Ramos (cell line): ENCODE measurements around the gene SUPT7L.

Experiments
- in situ Hi-C: fragments of 300-500 bp; cut with MboI; formaldehyde crosslinking; loops from one replicate; pipeline ENCODE4 v1.14.3; 2022; ENCODE audit warnings: low sequenced_read_pairs; ENCODE audit not compliant: unreplicated experiment

Gene SUPT7L, protein sequence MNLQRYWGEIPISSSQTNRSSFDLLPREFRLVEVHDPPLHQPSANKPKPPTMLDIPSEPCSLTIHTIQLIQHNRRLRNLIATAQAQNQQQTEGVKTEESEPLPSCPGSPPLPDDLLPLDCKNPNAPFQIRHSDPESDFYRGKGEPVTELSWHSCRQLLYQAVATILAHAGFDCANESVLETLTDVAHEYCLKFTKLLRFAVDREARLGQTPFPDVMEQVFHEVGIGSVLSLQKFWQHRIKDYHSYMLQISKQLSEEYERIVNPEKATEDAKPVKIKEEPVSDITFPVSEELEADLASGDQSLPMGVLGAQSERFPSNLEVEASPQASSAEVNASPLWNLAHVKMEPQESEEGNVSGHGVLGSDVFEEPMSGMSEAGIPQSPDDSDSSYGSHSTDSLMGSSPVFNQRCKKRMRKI

DNA sequence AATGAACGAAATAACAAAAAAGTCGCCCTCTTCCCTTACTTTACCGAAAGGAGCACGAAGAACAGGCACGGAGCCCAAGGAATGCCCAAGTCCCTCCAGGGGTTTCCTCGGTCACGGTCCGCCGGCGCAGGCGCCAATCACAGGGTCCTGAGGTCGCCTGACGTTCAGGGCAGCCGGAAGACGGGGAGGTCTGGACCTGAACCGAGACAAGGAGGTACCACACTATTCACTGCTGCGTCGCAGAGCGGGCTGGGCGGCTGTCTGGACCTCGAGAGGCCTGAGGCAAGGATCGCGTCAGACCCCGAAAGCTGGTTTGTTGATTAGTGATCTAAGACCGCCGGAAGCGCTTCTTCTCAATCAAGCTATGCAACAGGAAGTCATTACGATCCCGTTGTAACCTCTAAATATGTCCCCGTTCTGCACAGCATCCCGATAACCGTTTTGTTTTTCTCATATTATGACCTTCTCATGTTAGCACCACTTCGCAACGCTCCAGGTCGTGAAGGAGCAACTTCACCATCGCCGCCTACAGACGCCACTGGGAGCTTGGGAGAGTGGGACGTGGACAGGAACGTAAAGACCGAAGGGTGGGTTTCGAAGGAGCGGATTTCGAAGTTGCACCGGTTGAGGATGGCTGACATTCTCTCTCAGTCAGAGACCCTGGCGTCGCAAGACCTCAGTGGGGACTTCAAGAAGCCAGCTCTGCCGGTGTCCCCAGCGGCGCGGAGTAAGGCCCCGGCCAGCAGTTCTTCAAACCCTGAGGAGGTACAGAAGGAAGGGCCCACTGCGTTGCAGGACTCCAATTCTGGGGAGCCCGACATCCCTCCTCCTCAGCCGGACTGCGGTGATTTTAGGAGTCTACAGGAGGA is at the start of gene SUPT7L, which contains the start of gene SLC4A1AP:
Gene SUPT7L (minus strand): TSS at position 330 of the 869 bp plus-strand sequence. CDS start 1,422 bp downstream, outside the sequence.
Gene SLC4A1AP (plus strand): TSS at position 605 of the 869 bp plus-strand sequence. CDS start 26 bp downstream, at position 631.
- in situ Hi-C loops: no loop called here

DNA sequence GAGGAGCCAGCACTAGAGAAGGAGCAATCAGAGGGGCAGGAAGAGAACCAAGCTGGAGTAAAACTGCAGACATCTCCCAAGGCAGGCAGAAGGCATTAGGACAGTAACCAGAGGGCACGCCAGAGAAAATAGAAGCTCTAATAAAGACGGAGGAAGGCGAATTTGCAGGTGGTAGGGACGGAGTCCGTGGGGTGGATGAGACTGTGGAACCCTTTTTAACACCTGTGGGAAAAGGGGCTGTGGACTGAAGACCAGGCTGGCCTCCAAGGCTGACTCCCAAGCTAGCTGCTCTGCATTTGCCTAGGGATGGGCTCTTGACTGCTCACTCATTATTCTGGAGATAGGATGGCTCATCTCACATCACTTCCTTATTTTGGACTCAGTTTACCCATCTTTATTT is 49.8 kb upstream of the SUPT7L start:
- in situ Hi-C loops: no loop called here

DNA sequence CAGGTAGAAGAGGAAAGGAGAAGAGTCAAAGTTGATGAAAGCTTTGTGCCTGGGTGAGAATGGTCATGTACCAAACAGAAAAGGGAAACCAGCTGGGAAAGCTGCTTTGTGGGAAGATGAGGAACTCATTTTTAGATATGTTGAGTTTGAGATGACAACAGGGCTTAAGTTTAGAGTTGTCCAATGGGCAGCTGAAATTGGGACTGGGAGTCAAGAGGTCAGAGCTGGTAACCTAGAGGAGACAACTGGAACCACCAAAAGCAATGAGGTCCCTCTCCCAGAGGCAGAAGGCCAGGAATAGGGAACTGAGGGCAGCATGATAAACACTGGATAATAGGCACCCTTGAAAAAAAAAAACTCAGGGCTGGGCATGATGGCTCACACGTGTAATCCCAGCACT is 49.1 kb upstream of the SUPT7L start:
- in situ Hi-C loops: no loop called here

DNA sequence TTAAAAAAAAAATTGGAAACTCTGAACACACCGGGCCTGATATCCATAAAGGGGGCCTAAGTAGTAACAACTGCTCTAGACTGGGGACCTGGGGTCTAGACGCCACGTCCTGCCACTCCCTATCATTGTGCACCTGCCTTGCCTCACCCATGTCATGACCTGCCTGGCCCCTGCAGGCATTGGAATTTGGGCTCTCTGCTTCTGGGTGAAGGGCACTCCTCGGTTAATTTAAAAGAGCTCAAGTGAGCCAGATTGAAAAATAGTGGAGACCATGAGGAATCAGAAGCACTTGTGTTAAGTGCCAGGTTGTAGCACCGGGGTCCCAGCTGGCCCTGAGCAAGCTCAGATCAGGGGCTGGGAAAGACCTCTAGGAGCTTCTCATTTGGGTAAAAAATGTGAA is 48.4 kb upstream of the SUPT7L start:
- in situ Hi-C loops: no loop called here

DNA sequence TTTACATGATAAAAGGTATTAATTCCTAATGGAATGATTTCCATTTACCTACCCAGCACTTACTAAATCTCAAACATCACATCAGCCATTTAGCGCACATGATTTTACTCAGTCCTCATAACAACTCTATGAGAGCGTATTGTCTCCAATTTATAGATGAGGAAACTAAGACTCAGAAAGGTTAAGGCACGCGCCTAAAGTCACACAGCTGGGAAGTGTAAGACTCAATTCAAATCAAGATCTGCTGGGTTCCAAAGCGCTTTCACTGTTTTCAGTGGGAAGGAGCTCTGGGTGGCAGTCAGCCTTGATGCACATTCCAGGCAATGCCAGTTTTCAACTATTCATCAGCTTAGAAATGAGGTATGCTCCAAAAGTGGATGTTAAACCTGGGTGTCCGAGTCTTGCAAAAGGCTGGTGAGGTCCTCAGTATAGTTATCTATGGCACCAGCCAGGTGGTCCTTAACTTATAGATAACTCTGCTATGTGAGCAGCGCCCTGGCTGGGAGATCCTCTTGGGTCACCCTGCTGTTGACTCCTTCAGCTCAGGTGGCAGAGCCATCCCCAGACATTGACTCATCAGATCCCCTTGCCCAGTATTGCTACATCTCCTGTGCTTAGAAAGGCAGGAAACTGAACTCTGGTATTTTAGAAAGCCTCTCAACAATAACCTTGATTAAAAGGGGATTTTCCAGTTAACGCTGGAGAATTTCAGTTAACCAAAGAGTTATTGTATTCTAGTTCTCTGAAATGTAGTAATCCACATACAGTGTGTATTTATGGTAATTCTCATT is 47.4 kb upstream of the SUPT7L start:
- in situ Hi-C loops: no loop called here

DNA sequence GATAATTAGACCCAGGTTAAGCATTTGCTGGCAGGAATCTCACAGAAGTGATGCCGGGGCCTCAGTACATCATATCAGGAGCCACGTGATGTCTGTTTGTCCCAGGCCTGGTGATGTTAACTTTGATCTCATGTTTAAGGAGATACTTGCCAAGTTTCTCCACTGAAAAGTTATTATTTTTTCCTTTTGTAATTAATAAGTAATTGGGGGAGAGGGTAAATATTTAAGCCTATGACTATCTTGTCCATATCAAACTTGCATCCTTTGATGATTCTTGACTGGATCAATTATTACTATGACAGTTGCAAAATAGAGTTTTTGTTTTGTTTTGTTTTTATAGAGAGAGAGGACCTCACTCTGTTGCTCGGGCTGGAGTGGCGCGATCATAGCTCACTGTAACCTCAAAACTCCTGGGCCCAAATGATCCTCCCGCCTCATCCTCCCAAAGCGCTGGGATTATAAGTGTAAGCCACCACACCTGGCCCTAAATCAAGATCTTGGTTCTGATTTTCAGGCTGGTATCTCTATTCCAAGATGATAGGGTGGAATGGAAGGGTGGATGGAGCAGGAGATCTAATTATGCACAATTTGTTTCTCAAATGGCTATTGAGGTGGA is 46.7 kb upstream of the SUPT7L start:
- in situ Hi-C loops: no loop called here

DNA sequence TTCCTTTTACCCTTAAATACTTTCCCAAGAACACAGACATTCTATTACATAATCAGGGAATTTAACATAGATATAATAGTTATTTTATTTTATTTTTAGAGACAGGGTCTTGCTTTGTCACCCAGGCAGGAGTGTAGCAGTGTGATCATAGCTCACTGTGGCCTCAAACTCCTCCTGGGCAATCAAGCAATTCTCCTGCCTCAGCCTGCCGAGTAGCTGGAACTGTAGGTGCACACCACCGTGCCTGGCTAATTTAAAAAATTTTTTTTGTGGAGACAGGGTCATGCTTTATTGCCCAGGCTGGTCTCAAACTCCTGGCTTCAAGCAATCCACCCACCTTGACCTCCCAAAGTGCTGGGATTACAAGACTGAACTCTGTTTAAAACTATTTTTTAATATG is 45.9 kb upstream of the SUPT7L start:
- in situ Hi-C loops: no loop called here

DNA sequence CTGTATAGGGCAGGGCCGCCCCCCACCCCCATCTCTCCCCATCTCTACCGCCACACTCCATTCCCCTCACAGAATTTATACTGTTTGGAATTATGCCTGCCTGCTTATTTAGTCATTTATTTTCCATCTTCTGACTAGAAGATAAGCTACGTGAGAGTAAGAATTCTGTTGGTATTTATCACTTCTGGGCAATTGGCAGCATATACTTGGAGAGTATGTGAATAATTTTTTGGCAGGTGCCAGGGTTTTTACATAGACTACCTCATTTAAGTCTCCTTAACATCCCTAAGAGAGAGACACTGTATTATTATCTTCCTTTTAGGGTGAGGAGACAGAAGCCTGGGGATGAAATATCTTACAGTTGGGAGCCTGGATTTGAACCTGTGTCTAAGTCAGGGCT is 45.3 kb upstream of the SUPT7L start:
- in situ Hi-C loops: no loop called here

DNA sequence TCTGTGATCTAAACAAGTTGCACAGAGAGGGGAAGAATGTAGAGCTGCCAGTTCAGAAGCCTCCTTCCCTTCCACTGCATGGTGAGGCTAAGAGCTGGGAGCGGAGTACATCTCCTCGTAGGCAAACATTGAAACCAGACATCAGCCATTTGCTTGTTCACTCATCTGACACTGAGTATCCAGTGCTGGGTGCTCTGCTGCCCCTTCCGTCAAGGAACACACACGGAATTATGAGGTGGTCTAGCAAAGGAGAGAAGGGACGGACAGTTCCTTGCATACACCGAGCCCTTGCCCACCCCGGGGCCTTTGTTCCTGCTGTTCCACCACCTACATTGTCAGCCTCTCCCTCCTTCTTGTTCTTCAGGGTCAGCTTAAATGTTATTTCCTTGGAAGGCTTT is 44.8 kb upstream of the SUPT7L start:
- in situ Hi-C loops: no loop called here

DNA sequence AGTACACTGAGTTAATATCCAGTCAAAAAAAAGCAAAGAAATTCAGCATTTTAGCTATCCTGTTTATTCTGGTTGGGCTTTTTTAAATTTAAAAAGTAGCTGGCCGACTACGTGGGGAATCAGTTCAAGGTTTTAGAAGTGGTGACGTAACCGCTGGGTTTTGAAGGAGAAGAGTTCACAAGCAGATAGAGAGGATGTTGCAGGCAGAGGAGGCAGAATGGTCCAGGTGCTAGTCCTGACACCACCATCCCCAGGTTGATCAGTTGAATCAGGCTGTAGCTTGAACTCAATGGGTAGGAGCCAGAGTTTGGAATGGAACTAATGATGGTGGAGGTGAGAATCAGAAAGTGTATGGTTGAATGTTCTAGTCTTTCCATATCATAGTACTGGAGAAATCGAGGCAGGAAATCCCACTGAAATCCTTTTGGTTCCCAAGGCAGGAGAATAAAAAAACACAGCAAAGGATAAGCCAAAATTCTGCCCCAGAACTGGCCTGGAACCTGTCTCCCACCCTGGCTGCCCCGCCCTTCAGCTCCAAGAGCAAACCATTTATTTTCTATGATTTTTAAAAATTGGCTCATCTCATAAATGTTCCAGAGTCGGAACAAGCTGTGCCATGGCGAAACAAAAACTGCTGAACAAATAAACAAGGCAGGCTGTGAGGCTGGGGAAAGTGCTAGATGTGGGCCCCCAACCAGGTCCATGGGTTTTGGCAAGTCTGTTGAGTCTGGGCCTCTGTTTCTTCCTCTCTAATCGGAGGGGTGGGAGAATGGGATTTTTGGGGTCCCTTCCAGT is 44.2 kb upstream of the SUPT7L start:
- in situ Hi-C loops: no loop called here

DNA sequence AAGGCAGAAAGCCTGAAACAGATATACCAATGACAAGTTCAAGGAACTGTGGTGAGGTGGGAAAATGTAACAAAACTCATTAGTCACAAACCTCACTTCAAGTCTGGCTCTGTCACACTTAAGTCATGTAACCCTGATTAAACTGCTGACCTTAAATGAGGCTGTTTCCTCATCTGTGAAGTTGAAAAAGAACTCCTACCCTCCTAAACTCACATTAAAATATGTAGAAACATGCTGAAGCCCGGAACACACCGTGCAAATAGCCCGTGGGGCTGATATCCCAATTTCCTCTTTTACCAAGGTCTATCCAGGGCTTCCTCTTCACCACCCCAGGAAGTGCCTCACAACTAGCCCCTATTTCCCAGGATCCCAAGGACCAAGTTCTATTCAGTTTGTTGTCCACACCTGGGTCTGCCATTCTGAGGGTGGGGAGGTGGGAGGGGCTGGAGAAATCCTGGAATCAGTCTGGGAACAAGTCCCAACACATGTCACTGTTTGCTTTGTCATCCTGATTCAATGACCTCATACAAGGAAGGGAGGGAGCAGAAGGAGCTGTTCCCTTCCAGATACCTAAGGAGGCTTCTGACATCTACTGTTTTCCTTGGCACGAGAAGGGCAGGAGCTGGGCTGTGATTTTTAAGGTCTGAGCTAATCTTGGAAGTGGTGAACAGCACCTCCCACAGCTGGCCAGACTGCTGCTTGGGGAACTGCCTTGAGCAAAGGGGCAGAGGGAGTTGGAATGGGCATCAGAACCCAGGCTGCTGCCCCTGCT is 42.6 kb upstream of the SUPT7L start:
- in situ Hi-C loops: no loop called here

DNA sequence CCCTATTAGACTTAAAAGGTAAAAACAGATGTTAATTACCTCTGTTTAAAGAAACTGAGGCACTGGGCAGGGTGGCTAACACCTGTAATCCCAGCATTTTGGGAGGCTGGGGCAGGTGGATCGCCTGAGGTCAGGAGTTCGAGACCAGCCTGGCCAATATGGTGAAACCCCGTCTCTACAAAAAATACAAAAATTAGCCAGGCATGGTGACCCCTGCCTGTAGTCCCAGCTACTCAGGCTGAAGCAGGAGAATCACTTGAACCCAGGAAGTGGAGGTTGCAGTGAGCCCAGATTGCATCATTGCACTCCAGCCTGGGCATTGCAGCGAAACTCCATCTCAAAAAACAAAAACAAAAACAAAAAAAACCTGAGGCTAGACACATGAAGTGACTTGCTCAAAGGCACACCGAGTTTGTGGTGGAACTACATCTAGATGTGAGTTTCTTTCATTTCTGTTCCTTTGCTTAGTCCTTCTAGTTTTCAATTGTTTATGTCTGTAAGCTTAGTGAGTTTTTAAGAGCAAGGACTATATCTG is 41.0 kb upstream of the SUPT7L start:
- in situ Hi-C loops: no loop called here

DNA sequence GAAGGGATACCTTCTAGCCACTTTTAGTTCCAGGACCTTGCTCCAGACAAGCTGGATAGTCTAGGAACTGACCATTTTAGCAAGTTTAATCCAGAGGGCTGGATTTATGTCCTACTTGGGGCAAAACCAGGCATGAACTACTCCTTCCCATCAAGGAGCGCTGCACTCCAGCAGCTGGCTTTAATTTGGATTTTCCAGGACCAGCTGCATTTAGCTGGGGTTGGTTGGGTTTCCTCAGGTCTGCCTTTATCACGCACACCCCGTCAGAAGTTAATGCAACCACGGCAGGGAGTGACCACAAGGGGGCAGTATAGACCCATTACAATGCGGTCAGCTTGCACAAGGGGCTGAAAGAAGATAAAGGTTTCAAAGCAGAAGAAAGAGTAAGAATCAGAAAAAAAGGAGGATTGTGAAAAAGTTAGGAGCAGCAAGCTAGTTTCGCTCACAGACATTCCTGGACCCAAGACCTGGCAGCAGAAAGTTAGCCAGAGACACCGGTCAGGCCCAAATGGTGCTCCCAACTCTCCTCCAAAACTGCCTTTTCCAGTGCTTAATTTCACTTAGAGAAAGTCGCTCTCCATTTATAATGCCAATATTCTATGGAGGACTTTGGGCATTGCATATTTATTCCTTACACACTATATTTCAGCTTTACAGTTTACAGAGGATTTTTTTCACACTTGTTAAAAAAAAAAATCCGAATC is 40.4 kb upstream of the SUPT7L start:
- in situ Hi-C loops: no loop called here

DNA sequence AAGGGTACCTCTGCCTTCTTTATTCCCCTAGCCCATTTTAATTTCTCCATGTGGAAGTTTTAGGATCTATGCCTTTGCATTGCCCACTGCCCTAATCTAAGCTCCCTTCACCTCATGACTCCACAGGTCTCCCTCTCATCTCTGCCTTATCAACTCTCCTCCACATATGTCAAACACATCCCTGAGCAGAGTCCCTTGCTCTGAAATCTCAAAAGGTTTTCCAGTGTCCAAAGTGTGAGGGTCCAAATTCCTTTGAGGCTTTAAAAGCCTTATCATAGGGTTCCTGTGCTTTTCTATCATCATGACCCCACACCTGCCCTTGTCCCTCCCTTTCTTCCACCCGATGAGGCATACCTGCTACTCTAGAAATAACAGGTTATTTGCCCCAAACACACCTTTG is 38.9 kb upstream of the SUPT7L start:
- in situ Hi-C loops: no loop called here

DNA sequence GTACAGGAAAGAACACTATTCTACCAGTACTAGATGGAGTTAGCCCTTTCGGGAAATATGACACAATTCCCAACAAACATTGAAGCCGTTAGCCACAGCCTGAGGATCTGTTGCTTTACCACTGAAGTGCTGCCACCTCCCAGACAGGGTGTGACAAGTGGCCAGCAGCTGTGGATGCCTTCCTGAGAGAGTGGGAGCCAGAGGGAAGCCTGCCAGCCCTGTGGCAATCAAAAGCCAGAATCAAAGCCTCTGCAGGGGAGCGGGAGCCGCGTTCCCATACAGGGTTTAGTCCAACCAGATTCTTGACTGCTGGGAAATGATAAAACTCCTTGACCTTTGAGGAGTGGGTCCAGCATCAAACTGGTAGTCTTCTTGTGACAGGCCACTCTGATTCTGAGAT is 38.3 kb upstream of the SUPT7L start:
- in situ Hi-C loops: no loop called here

DNA sequence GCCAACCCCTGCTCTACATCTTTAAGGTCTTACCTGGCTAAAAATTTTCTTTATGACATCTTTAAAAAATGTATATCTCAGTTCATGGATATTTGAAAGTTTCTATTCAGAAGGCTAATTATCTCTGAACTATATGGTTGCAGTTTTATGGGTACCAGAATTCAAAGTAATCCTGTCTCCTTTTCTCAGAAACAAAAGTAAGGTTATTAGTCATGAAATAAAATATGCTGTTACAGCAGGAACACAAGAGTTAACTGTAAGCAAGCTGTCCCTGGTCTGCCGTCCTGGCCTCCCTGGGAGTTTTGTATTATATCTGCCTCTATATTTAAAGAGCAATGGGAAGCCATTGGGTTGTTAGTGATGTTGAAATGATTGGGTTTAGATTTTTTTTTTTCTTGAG is 34.2 kb upstream of the SUPT7L start:
- in situ Hi-C loops: no loop called here

DNA sequence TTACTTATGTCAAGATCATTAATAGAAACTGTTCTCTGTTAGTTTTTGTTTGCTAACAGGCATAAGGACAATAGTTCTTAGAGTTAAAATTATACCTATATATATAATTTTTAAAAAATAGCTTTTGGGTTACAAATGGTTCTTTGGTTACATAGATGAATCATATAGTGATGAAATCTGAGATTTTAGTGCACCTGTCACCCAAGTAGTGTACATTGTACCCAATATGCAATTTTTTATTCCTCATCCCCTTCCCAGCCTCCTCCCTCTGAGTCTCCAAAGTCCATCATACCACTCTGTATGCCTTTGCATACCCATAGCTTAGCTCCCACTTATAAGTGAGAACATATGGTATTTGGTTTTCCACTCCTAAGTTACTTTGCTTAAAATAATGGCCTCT is 26.6 kb upstream of the SUPT7L start:
- in situ Hi-C loops: no loop called here

DNA sequence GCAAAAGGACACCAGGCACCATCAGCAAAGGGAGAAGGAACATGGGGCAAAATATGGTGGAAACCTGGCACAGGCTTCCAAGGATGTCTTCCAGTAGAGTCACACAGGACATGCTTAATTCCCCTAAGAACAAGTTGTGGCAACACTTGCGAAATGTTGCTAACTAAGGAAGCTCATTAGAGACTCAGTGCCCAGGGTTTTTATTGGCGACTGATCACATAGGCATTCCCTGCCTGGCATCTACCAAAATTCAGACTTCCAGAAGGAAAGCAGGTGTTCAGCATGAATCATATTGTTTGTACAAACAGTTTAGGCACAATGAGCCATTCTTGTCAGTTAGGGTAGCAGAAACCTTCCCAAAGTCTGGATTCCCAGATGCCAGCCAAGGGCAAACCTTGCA is 26.0 kb upstream of the SUPT7L start:
- in situ Hi-C loops: no loop called here
